ENCODE data around the gene TMEM11.
"Not testable (repeated sequence)": the region's sequence is repeated elsewhere in the genome, so short reads cannot be mapped to it uniquely, and the experiment has no call there.

The TMEM11 gene

DNA sequence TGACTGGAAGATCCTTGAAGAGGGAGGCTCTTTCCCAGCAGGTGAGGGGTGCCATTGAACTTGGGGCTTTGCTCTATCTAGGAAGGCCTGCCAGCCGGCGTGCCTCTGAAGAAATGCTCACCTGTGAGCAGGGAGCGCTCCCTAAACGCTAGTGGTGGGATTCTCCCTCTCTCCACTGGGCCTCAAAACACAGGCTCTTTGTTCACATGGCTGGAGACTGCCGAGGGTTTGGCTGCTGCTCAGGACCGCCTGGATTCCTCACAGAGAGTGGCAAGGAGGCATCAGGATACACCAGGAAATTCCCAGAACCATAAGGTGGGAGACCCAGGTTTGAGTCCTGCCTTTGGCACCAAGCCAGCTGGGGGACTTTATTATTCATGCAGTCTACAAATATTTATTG, 17.6 kb upstream of the TMEM11 start:
- no peak for DNase-seq (ENCODE audit: low read depth)
- TF ChIP-seq, protein P1, sequence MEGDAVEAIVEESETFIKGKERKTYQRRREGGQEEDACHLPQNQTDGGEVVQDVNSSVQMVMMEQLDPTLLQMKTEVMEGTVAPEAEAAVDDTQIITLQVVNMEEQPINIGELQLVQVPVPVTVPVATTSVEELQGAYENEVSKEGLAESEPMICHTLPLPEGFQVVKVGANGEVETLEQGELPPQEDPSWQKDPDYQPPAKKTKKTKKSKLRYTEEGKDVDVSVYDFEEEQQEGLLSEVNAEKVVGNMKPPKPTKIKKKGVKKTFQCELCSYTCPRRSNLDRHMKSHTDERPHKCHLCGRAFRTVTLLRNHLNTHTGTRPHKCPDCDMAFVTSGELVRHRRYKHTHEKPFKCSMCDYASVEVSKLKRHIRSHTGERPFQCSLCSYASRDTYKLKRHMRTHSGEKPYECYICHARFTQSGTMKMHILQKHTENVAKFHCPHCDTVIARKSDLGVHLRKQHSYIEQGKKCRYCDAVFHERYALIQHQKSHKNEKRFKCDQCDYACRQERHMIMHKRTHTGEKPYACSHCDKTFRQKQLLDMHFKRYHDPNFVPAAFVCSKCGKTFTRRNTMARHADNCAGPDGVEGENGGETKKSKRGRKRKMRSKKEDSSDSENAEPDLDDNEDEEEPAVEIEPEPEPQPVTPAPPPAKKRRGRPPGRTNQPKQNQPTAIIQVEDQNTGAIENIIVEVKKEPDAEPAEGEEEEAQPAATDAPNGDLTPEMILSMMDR (IDR thresholded peaks at IDR 0.05; ENCODE audit: low read length, missing control alignments): no peak
- H3K4me3 ChIP-seq (replicated peaks; ENCODE audit: low read depth, low read length): no peak overlapping the region

DNA sequence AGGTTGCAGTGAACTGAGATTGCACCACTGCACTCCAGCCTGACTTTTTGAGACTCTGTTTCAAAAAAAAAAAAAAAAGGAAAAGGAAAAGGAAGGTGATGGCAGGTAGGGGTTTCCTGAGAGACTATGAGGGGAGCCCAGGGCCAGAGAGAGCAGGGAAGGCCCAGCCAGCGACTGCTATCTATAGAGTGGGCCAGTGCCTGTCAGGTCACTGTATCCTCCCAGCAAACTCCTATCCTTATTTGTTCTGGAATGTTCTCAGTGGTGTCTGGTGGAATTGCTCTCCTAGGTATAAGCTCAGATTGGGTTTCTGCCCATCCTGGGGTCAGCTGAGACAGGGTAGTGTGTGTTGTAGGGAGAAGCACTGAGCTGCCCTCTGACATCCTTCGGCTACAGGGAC, 14.9 kb upstream of the TMEM11 start:
- TF ChIP-seq, protein P1 (IDR thresholded peaks at IDR 0.05; ENCODE audit: low read length, missing control alignments): no peak
- DNase-seq (ENCODE audit: low read depth): no peak
- H3K4me3 ChIP-seq (replicated peaks; ENCODE audit: low read depth, low read length): no peak overlapping the region

DNA sequence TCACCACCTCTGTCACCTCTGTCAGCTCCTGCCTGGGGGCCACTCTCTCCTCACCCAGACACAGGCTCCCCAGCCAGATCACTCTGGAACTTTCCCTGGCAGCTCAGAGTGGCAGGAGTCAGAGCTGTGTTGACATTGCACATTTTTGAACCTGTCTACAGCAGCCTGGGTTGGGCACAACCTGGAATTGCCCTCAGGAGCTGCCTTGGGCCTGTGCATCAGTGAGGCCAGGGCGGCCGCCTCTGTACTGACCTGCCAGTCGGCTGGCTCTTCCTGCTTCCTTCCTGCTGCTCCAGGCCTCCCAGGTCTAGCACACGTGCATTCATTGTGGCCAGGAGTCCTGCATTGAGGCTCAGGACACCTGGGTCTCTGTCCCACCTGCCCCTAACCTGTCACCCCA, 14.2 kb upstream of the TMEM11 start:
- DNase-seq (ENCODE audit: low read depth): no peak
- TF ChIP-seq, protein P1 (IDR thresholded peaks at IDR 0.05; ENCODE audit: low read length, missing control alignments): no peak
- no peak overlapping the region for H3K4me3 ChIP-seq (replicated peaks; ENCODE audit: low read depth, low read length)

DNA sequence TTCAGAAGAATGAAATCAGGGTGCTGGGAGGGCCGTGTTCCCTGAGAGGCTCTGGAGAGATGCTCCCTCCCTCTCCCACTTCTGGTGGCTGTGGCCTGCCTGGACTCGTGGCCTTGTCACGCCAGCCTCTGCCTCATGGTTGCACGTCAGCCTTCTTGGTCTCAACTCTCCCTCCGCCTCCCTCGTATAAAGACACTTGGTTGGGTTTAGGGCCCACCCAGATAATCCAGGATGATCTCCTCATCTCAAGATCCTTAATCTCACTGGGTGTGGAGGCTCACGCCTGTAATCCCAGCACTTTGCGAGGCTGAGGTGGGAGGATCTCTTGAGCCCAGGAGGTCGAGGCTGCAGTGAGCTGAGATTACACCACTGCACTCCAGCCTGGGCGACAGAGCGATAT, 13.3 kb upstream of the TMEM11 start:
- H3K4me3 ChIP-seq (replicated peaks; ENCODE audit: low read depth, low read length); DNase-seq (ENCODE audit: low read depth): not testable (repeated sequence)

DNA sequence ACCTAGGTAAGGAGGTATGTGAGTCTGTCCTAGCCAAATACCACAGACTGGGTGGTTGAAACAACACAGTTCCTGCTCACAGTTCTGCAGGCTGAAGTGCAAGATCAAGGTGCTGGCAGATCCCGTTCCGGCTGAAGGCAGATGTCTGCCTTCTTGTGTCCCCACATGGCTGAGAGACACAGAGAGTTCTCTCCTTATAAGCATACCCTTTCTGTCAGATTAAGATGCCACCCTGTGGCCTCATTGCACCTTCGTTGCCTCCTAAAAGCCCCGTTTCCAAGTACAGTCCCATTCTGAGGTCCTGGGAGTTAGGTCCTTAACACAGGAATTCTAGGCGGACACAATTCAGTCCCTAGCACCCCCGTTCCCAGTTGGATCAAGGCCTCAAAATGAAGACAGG, 9.1 kb upstream of the TMEM11 start:
- DNase-seq (ENCODE audit: low read depth): no peak
- no peak overlapping the region for H3K4me3 ChIP-seq (replicated peaks; ENCODE audit: low read depth, low read length)
- TF ChIP-seq, protein P1 (IDR thresholded peaks at IDR 0.05; ENCODE audit: low read length, missing control alignments): no peak

DNA sequence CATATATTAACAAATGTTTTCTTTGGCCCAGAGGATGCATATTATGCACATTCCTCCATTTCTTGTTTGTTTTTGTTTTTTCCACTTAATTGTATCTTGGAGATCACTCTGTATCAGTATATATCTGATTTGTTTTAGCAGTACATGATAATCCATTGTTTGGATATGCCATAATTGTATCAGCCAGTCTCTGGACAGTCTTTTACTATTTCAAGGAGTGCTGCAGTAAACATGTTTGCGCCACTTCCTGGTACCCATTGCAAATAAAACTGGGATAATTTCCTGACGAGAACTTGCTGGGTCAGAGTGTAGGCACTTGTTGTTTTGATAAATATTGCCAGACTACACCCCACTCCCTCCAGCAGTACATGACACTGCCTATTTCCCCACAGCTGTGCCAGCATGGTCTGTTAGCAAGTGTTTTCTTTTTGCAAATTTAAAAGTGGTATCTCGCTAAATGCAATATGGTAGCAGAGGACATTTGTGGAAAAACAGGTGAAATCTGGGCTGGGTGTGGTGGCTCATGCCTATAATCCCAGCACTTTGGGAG, 4.9 kb upstream of the TMEM11 start:
- H3K4me3 ChIP-seq (replicated peaks; ENCODE audit: low read depth, low read length): no peak overlapping the region
- DNase-seq (ENCODE audit: low read depth): no peak
- TF ChIP-seq, protein P1 (IDR thresholded peaks at IDR 0.05; ENCODE audit: low read length, missing control alignments): no peak

DNA sequence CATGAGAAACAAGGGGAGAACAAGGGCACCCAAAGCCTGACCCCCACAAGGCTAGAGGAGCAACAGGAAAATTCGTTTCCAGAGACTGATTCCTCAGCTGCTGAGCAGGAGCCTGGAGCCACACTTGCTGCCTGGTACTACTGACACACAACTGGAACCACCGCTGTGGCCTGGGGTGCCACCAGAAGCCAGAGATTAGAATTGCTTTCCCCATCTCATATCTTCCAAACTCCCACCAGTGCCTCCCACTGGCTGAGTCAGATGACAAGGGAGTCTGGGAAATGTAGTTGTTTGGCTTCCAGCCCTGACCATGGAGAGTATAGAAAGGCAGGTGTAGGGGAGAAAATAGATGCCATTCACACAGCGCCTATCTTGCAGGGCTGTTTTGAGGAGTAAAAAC, 4.1 kb upstream of the TMEM11 start:
- DNase-seq (ENCODE audit: low read depth): peak; percentile 26
- no peak overlapping the region for H3K4me3 ChIP-seq (replicated peaks; ENCODE audit: low read depth, low read length)
- TF ChIP-seq, protein P1 (IDR thresholded peaks at IDR 0.05; ENCODE audit: low read length, missing control alignments): no peak

All from fibroblast of pulmonary artery (primary cell).